Neural cell (in vitro differentiated cells): ENCODE measurements around the gene NKX3-2.

Experiments used
- CTCF ChIP-seq: fragments of 450-650 bp; IDR thresholded peaks from 2 replicates; pipeline ENCODE4 v1.5.1; 2014; ENCODE audit warnings: antibody characterized with exemption, mild to moderate bottlenecking, moderate library complexity; ENCODE audit not compliant: poor library complexity, severe bottlenecking
- EP300 ChIP-seq: fragments of 450-650 bp; conservative IDR thresholded peaks from 2 replicates; pipeline ENCODE4 v1.6.1; 2014; ENCODE audit warnings: antibody characterized with exemption, mild to moderate bottlenecking, moderate library complexity; ENCODE audit not compliant: poor library complexity, severe bottlenecking
- EZH2 ChIP-seq: fragments of 200-600, 300-800 bp; shearing (Covaris generic), sonication (generic); IDR thresholded peaks from 2 replicates; pipeline ENCODE4 v1.6.1; 2014; ENCODE audit warnings: antibody characterized with exemption, low read length, borderline replicate concordance, mild to moderate bottlenecking; ENCODE audit not compliant: insufficient read depth, poor library complexity, severe bottlenecking
- MXI1 ChIP-seq: fragments of 450-650 bp; conservative IDR thresholded peaks from 2 replicates; pipeline ENCODE4 v1.6.1; 2014; ENCODE audit warnings: antibody characterized with exemption, mild to moderate bottlenecking; ENCODE audit not compliant: poor library complexity, severe bottlenecking
- POLR2AphosphoS5 ChIP-seq: IDR thresholded peaks from 2 replicates; pipeline ENCODE4 v1.6.1; 2012
- TAF1 ChIP-seq: IDR thresholded peaks from 2 replicates; pipeline ENCODE4 v1.6.1; 2012; ENCODE audit warnings: low read depth

- TF ChIP-seq TAF1 = no peak
- no peak for TF ChIP-seq CTCF
- no peak for TF ChIP-seq POLR2AphosphoS5
- TF ChIP-seq EP300 = no peak
- peak; percentile 77 for TF ChIP-seq EZH2
- no peak for TF ChIP-seq MXI1
Observed at GRCh38 chr4:13531625-13531998, 12.7 kb downstream of the NKX3-2 start.
